SK-N-SH (cell line): ENCODE data around the gene UNC13D. TPM values are rescaled to one million over a fixed set of nuclear protein-coding genes. Genes with fewer than 3 reads are reported as not detected.

Source experiments
- CTCF ChIA-PET: fragments of 300-600, 350-600 bp; formaldehyde crosslinking; extraction: SDS; loops from one replicate; lab custom pipeline; 2021; lab: Yijun Ruan, JAX
- POLR2A ChIA-PET: fragments of 350-600 bp; sonication (Branson Sonifier 250); formaldehyde crosslinking; extraction: SDS; loops from one replicate; lab custom pipeline; 2020; ENCODE audit warnings: antibody characterized with exemption, inconsistent platforms; lab: Yijun Ruan, JAX
- DNase-seq: peaks from one replicate; pipeline ENCODE4 v3.0.0; 2012
- H2AFZ ChIP-seq: fragments of 200-600 bp; sonication (generic); 2 replicates; pipeline ENCODE4 v1.8.1; 2016; ENCODE audit warnings: antibody characterized with exemption, mild to moderate bottlenecking, low read depth
- H3F3A ChIP-seq: fragments of 200-600 bp; sonication (generic); replicated peaks from 2 replicates; pipeline ENCODE3; 2016; ENCODE audit warnings: antibody characterized with exemption, mild to moderate bottlenecking; ENCODE audit not compliant: insufficient read depth
- H3K27ac ChIP-seq, 2 experiments: fragments of 200-500 bp in 1 of 2; fragments of 200-600 bp in 1 of 2; sonication (Bioruptor generic) in 1 of 2; sonication (generic), shearing (Covaris generic) in 1 of 2; 2 replicates each; pipeline versions ENCODE4 v1.5.1 to v1.6.1; 2014 to 2016; ENCODE audit warnings: low read depth in 2 of 2, inconsistent platforms in 1 of 2, low read length in 1 of 2, mild to moderate bottlenecking in 1 of 2, mixed read lengths in 1 of 2
- H3K27me3 ChIP-seq: fragments of 200-600 bp; sonication (generic), shearing (Covaris generic); 2 replicates; pipeline ENCODE4 v1.6.1; 2016; ENCODE audit warnings: mixed run types; ENCODE audit not compliant: insufficient read depth
- H3K36me3 ChIP-seq, 2 experiments: fragments of 200-500 bp in 1 of 2; fragments of 200-600 bp in 1 of 2; sonication (Bioruptor generic) in 1 of 2; sonication (generic) in 1 of 2; replicated peaks in 1 of 2; 2 replicates each; pipeline versions ENCODE3 to v1.5.1; 2014 to 2016; ENCODE audit warnings: low read length in 1 of 2, mild to moderate bottlenecking in 1 of 2; ENCODE audit not compliant: insufficient read depth in 2 of 2, control insufficient read depth in 1 of 2
- H3K4me1 ChIP-seq, 2 experiments: fragments of 200-500 bp in 1 of 2; fragments of 200-600 bp in 1 of 2; sonication (Bioruptor generic) in 1 of 2; sonication (generic), shearing (Covaris generic) in 1 of 2; 2 replicates each; pipeline versions ENCODE4 v1.5.1 to v1.6.1; 2014 to 2016; ENCODE audit warnings: low read depth in 1 of 2, low read length in 1 of 2, mixed run types in 1 of 2; ENCODE audit not compliant: insufficient read depth in 2 of 2, control insufficient read depth in 1 of 2
- H3K4me2 ChIP-seq: fragments of 200-600 bp; sonication (generic), shearing (Covaris generic); 2 replicates; pipeline ENCODE4 v1.6.1; 2017; ENCODE audit warnings: mixed run types
- H3K4me3 ChIP-seq, 2 experiments: fragments of 200-500 bp in 1 of 2; fragments of 200-600 bp in 1 of 2; sonication (Bioruptor generic) in 1 of 2; sonication (generic), shearing (Covaris generic) in 1 of 2; 2 replicates each; pipeline versions ENCODE4 v1.5.1 to v1.8.1; 2014 to 2016; ENCODE audit warnings: low read depth in 2 of 2, inconsistent platforms in 1 of 2, low read length in 1 of 2, mild to moderate bottlenecking in 1 of 2, mixed read lengths in 1 of 2, moderate library complexity in 1 of 2
- H3K79me2 ChIP-seq: fragments of 200-600 bp; sonication (generic); 2 replicates; pipeline ENCODE4 v1.8.1; 2017; ENCODE audit warnings: mild to moderate bottlenecking; ENCODE audit not compliant: insufficient read depth
- H3K9ac ChIP-seq: fragments of 200-600 bp; sonication (generic); 2 replicates; pipeline ENCODE4 v1.6.1; 2017; ENCODE audit warnings: mixed run types
- H3K9me2 ChIP-seq: fragments of 200-600 bp; sonication (generic); 2 replicates; pipeline ENCODE4 v1.6.1; 2017; ENCODE audit warnings: mixed run types
- H3K9me3 ChIP-seq: fragments of 200-600 bp; sonication (generic); 2 replicates; pipeline ENCODE4 v1.6.1; 2017; ENCODE audit warnings: mixed run types, mild to moderate bottlenecking, moderate library complexity
- H4K20me1 ChIP-seq: fragments of 200-600 bp; sonication (generic); 2 replicates; pipeline ENCODE4 v1.6.1; 2017; ENCODE audit warnings: mild to moderate bottlenecking, mixed run types; ENCODE audit not compliant: insufficient read depth
- CHD2 ChIP-seq: fragments of 150-350 bp; IDR thresholded peaks from 2 replicates; pipeline ENCODE4 v1.6.1; 2018; ENCODE audit warnings: low read length; ENCODE audit not compliant: partially characterized antibody
- ELF1 ChIP-seq: IDR thresholded peaks from 2 replicates; pipeline ENCODE4 v1.4.0; 2012
- EP300 ChIP-seq, 2 experiments: IDR thresholded peaks; 2 replicates each; pipeline versions ENCODE4 v1.4.0 to v1.6.1; 2012; ENCODE audit warnings: borderline replicate concordance in 1 of 2, low read depth in 1 of 2, low read length in 1 of 2
- EZH2phosphoT487 ChIP-seq: fragments of 200-600 bp; sonication (generic); IDR thresholded peaks from 2 replicates; pipeline ENCODE4 v1.6.1; 2017; ENCODE audit warnings: low read depth, mixed run types, mild to moderate bottlenecking, antibody characterized with exemption, moderate library complexity, borderline replicate concordance
- FOSL2 ChIP-seq: IDR thresholded peaks from 2 replicates; pipeline ENCODE4 v1.4.0; 2012; ENCODE audit warnings: low read depth, mild to moderate bottlenecking, moderate library complexity, borderline replicate concordance
- FOXJ3 ChIP-seq: sonication (generic); formaldehyde crosslinking; IDR thresholded peaks from 2 replicates; pipeline ENCODE4 v1.5.1; 2020; ENCODE audit warnings: mild to moderate bottlenecking, missing genetic modification reagents
- GABPA ChIP-seq: IDR thresholded peaks from 2 replicates; pipeline ENCODE4 v1.4.0; 2012; ENCODE audit warnings: low read depth, mild to moderate bottlenecking
- MXI1 ChIP-seq: IDR thresholded peaks from 2 replicates; pipeline ENCODE4 v1.6.1; 2012; ENCODE audit warnings: mild to moderate bottlenecking, low read depth, low read length, improper control_type of control experiment
- PBX3 ChIP-seq: IDR thresholded peaks from 2 replicates; pipeline ENCODE4; 2012
- POLR2AphosphoS5 ChIP-seq: IDR thresholded peaks from 2 replicates; pipeline ENCODE4 v1.6.1; 2012; ENCODE audit warnings: low read depth, low read length
- RCOR1 ChIP-seq: fragments of 150-350 bp; IDR thresholded peaks from 2 replicates; pipeline ENCODE4 v1.6.1; 2017; ENCODE audit warnings: antibody characterized with exemption, low read length
- RFX5 ChIP-seq: IDR thresholded peaks from 2 replicates; pipeline ENCODE4 v1.6.1; 2012; ENCODE audit warnings: mild to moderate bottlenecking, improper control_type of control experiment, low read length
- SIN3A ChIP-seq: IDR thresholded peaks from 2 replicates; pipeline ENCODE4 v1.6.1; 2012; ENCODE audit warnings: low read depth, mild to moderate bottlenecking, low read length, moderate library complexity, borderline replicate concordance
- SMC3 ChIP-seq: IDR thresholded peaks from 2 replicates; pipeline ENCODE4 v1.6.1; 2012; ENCODE audit warnings: low read depth, low read length, improper control_type of control experiment
- TAF1 ChIP-seq: IDR thresholded peaks from 2 replicates; pipeline ENCODE4 v1.6.1; 2012; ENCODE audit warnings: low read depth, mild to moderate bottlenecking, low read length, moderate library complexity, borderline replicate concordance
- TCF12 ChIP-seq: IDR thresholded peaks from 2 replicates; pipeline ENCODE4 v1.4.0; 2012
- USF1 ChIP-seq: IDR thresholded peaks from 2 replicates; pipeline ENCODE4 v1.4.0; 2012; ENCODE audit warnings: low read depth, borderline replicate concordance
- USF2 ChIP-seq: fragments of 150-350 bp; IDR thresholded peaks from 2 replicates; pipeline ENCODE4 v1.6.1; 2017; ENCODE audit warnings: antibody characterized with exemption, low read length, low read depth, borderline replicate concordance
- YY1 ChIP-seq: IDR thresholded peaks from 2 replicates; pipeline ENCODE4 v1.4.0; 2012; ENCODE audit warnings: low read depth, mild to moderate bottlenecking
- ZBTB33 ChIP-seq: IDR thresholded peaks from 2 replicates; pipeline ENCODE4 v1.4.0; 2012; ENCODE audit warnings: low read depth, borderline replicate concordance
- WGBS: methylation state at CpG from one replicate; pipeline ENCODE4 v1.1.6; 2017; ENCODE audit warnings: low lambda C conversion rate; 5-methylcytosine and 5-hydroxymethylcytosine counted together
- polyA plus RNA-seq, 3 experiments: library from polyadenylated mRNA; depleted of rRNA; stranded (reverse); fragments of >200 nt; gene quantifications; 2 replicates each; pipeline ENCODE4 v1.2.3, GENCODE V29; 2012

Gene UNC13D
- polyA plus RNA-seq, 1 of the 3 experiments (the other 2 are of a cell fraction): 0.99 TPM

- no peaks in the 10 kb centered on the region for H3K4me1 ChIP-seq
- CTCF ChIA-PET: interaction anchor here (1.0 to 10.7 kb wide), 8 partner anchors 9 to 206 kb away, joined by 3 to 82 read pairs (median 4); a partner anchor contains a TSS
- no peaks in the 10 kb centered on the region for H3K27me3 ChIP-seq
- peaks cover 3% of the 10 kb centered on the region for H3F3A ChIP-seq
- 95% methylated on average over 4 of the region's 4 CpGs for WGBS
- no peak overlapping the region for H3K4me2 ChIP-seq
- no peak for DNase-seq
- H3K79me2 ChIP-seq: peaks cover 73% of the 10 kb centered on the region
- no peak overlapping the region for H3K9ac ChIP-seq
- H3K27ac ChIP-seq: no peak overlapping the region
- H3K9me2 ChIP-seq: no peaks in the 10 kb centered on the region
- POLR2A ChIA-PET: interaction anchor here (0.7 to 1.0 kb wide), 2 partner anchors 9 to 36 kb away, joined by 3 read pairs; no protein-coding TSS in a partner anchor
- no peak for TF ChIP-seq EP300 (IDR thresholded peaks at IDR 0.05; ENCODE audit: borderline replicate concordance in 1 of 2, low read depth in 1 of 2, low read length in 1 of 2)
- no peak for TF ChIP-seq POLR2AphosphoS5
- no peak for TF ChIP-seq EZH2phosphoT487
- TF ChIP-seq ELF1: no peak
- TF ChIP-seq PBX3: no peak
- no peak for TF ChIP-seq SMC3
- TF ChIP-seq FOXJ3 (CRISPR knock-in tag): no peak
- no peak for TF ChIP-seq TCF12
- no peak for TF ChIP-seq CHD2
- TF ChIP-seq RFX5: no peak
- TF ChIP-seq USF1: no peak
- TF ChIP-seq ZBTB33: no peak
- TF ChIP-seq MXI1: no peak
- TF ChIP-seq GABPA: no peak
- no peak for TF ChIP-seq FOSL2
- no peak for TF ChIP-seq USF2
- TF ChIP-seq RCOR1: no peak
- no peak for TF ChIP-seq YY1
- TF ChIP-seq SIN3A: no peak
- no peak for TF ChIP-seq TAF1
- TF ChIP-seq, all 33 proteins: peak for 0
- Histone ChIP-seq H2AFZ (no peak overlapping the region), H3K4me3 (no peak overlapping the region), H3K36me3 (peaks cover 7 to 25% of the 10 kb centered on the region in 2 experiments), H4K20me1 (no peaks in the 10 kb centered on the region), H3K9me3 (no peaks in the 10 kb centered on the region)
Measured at GRCh38 chr17:75799402-75799801, 44.8 kb downstream of the UNC13D start.
